Hippocampal formation (tissue), 2 donors: ENCODE data around the gene PDGFRA.
A peak's percentile ranks its signal among the peaks of the same experiment; 100 is the strongest.
"Not testable (repeated sequence)": the region's sequence is repeated elsewhere in the genome, so short reads cannot be mapped to it uniquely, and the experiment has no call there.

Experiments used
- DNase-seq, 2 donors: peaks; one replicate each; lab custom pipeline; 2025; lab: John Stamatoyannopoulos, UW

Gene PDGFRA

GRCh38 chr4:54320826-54321685 is 92.0 kb downstream of the PDGFRA start:
- DNase-seq: no peak

GRCh38 chr4:54322818-54323417 is 93.8 kb downstream of the PDGFRA start:
- DNase-seq: peak; percentile 47

- DNase-seq: no peak
These were observed 101.8 kb downstream of the PDGFRA start for GRCh38 chr4:54330896-54331295.

GRCh38 chr4:54332542-54332941 is 103.4 kb downstream of the PDGFRA start:
- peak in 1 of 2 donors; percentile 10 for DNase-seq

GRCh38 chr4:54333657-54334056 is 104.6 kb downstream of the PDGFRA start:
- peak; percentile 50 to 63 for DNase-seq

- DNase-seq: not testable (repeated sequence)
These were observed 105.7 kb downstream of the PDGFRA start for GRCh38 chr4:54334769-54335168.

GRCh38 chr4:54337009-54337408 is 107.9 kb downstream of the PDGFRA start:
- no peak for DNase-seq

GRCh38 chr4:54342067-54342466 is 113.0 kb downstream of the PDGFRA start:
- not testable (repeated sequence) for DNase-seq
